SW480 (cell line): ENCODE data around the gene DIS3L2.
A peak's percentile ranks its signal among the peaks of the same experiment; 100 is the strongest.

ENCODE experiments used
- DNase-seq: peaks from one replicate; pipeline ENCODE4 v3.0.0-alpha.2; 2016; ENCODE audit warnings: low spot score

The DIS3L2 gene

GRCh38 chr2:232264081-232264480 lies 302.6 kb downstream of the DIS3L2 start:
- no peak for DNase-seq

GRCh38 chr2:232265329-232265728 lies 303.8 kb downstream of the DIS3L2 start:
- no peak for DNase-seq

- DNase-seq: no peak
These were observed 307.2 kb downstream of the DIS3L2 start for GRCh38 chr2:232268636-232269165.

GRCh38 chr2:232269867-232270266 lies 308.4 kb downstream of the DIS3L2 start:
- no peak for DNase-seq

- DNase-seq: no peak
These were observed 312.6 kb downstream of the DIS3L2 start for GRCh38 chr2:232273903-232274643.

- DNase-seq: no peak
These were observed 314.2 kb downstream of the DIS3L2 start for GRCh38 chr2:232275670-232276069.

- no peak for DNase-seq
These were observed 314.7 kb downstream of the DIS3L2 start for GRCh38 chr2:232276084-232276732.

GRCh38 chr2:232276733-232277313 lies 315.3 kb downstream of the DIS3L2 start:
- DNase-seq: no peak

GRCh38 chr2:232278534-232278933 lies 317.0 kb downstream of the DIS3L2 start:
- DNase-seq: no peak

GRCh38 chr2:232280341-232280740 lies 318.8 kb downstream of the DIS3L2 start:
- no peak for DNase-seq

GRCh38 chr2:232281858-232282507 lies 320.5 kb downstream of the DIS3L2 start:
- no peak for DNase-seq

- no peak for DNase-seq
These were observed 321.1 kb downstream of the DIS3L2 start for GRCh38 chr2:232282508-232283055.

- no peak for DNase-seq
These were observed 324.7 kb downstream of the DIS3L2 start for GRCh38 chr2:232286001-232286868.

GRCh38 chr2:232287316-232287715 lies 325.8 kb downstream of the DIS3L2 start:
- no peak for DNase-seq

GRCh38 chr2:232288489-232289030 lies 327.0 kb downstream of the DIS3L2 start:
- no peak for DNase-seq

- no peak for DNase-seq
These were observed 329.2 kb downstream of the DIS3L2 start for GRCh38 chr2:232290668-232291067.

- no peak for DNase-seq
These were observed 329.8 kb downstream of the DIS3L2 start for GRCh38 chr2:232291343-232291742.

- peak; percentile 32 for DNase-seq
These were observed 331.1 kb downstream of the DIS3L2 start for GRCh38 chr2:232292395-232293154.

GRCh38 chr2:232293191-232293590 lies 331.7 kb downstream of the DIS3L2 start:
- DNase-seq: no peak

GRCh38 chr2:232295971-232296370 lies 334.5 kb downstream of the DIS3L2 start:
- no peak for DNase-seq
